HEK293T (cell line): ENCODE results near the gene LRP2BP.

Source experiments
- CTCF ChIA-PET: fragments of 350-600 bp; formaldehyde crosslinking; extraction: SDS; loops from one replicate; lab custom pipeline; 2021; ENCODE audit warnings: antibody characterized with exemption, inconsistent platforms; lab: Yijun Ruan, JAX
- POLR2A ChIA-PET: fragments of 350-600 bp; formaldehyde crosslinking; extraction: SDS; loops from one replicate; lab custom pipeline; 2020; ENCODE audit warnings: antibody characterized with exemption, inconsistent platforms; lab: Yijun Ruan, JAX
- DNase-seq: peaks from one replicate; pipeline ENCODE4 v3.0.0; 2012; ENCODE audit warnings: mixed read lengths; ENCODE audit errors: extremely low spot score
- ARNT ChIP-seq: fragments of 450-650 bp; IDR thresholded peaks from 2 replicates; pipeline ENCODE4 v1.6.1; 2017; ENCODE audit warnings: mild to moderate bottlenecking
- BHLHE40 ChIP-seq: fragments of 450-650 bp; IDR thresholded peaks from 2 replicates; pipeline ENCODE4 v1.6.1; 2016; ENCODE audit warnings: mild to moderate bottlenecking, moderate library complexity, borderline replicate concordance
- CTBP1 ChIP-seq: fragments of 450-650 bp; IDR thresholded peaks from 2 replicates; pipeline ENCODE4 v1.6.1; 2016; ENCODE audit warnings: borderline replicate concordance
- ELF4 ChIP-seq: fragments of 450-650 bp; IDR thresholded peaks from 2 replicates; pipeline ENCODE4 v1.6.1; 2017; ENCODE audit warnings: antibody characterized with exemption
- FOXA1 ChIP-seq: fragments of 450-650 bp; IDR thresholded peaks from 2 replicates; pipeline ENCODE4 v1.6.1; 2016; ENCODE audit warnings: mild to moderate bottlenecking
- FOXK2 ChIP-seq: fragments of 450-650 bp; IDR thresholded peaks from 2 replicates; pipeline ENCODE4 v1.6.1; 2016; ENCODE audit warnings: mild to moderate bottlenecking
- FOXM1 ChIP-seq: fragments of 450-650 bp; IDR thresholded peaks from 2 replicates; pipeline ENCODE4 v1.6.1; 2017; ENCODE audit warnings: mild to moderate bottlenecking, borderline replicate concordance
- HDGF ChIP-seq: fragments of 450-650 bp; IDR thresholded peaks from 2 replicates; pipeline ENCODE4 v1.6.1; 2017; ENCODE audit warnings: antibody characterized with exemption, borderline replicate concordance
- L3MBTL2 ChIP-seq: fragments of 450-650 bp; conservative IDR thresholded peaks from 2 replicates; pipeline ENCODE4 v1.6.1; 2016; ENCODE audit warnings: mild to moderate bottlenecking
- LEF1 ChIP-seq: fragments of 450-650 bp; IDR thresholded peaks from 2 replicates; pipeline ENCODE4 v1.6.1; 2017; ENCODE audit warnings: mild to moderate bottlenecking, borderline replicate concordance
- NFRKB ChIP-seq: fragments of 450-650 bp; IDR thresholded peaks from 2 replicates; pipeline ENCODE4 v1.6.1; 2016; ENCODE audit warnings: mild to moderate bottlenecking, moderate library complexity
- SP1 ChIP-seq: fragments of 450-650 bp; IDR thresholded peaks from 2 replicates; pipeline ENCODE4 v1.6.1; 2017
- SUZ12 ChIP-seq: fragments of 450-650 bp; IDR thresholded peaks from 2 replicates; pipeline ENCODE4 v1.6.1; 2016; ENCODE audit warnings: mild to moderate bottlenecking
- TARDBP ChIP-seq: fragments of 450-650 bp; IDR thresholded peaks from 2 replicates; pipeline ENCODE4 v1.6.1; 2016
- ZNF384 ChIP-seq: fragments of 450-650 bp; IDR thresholded peaks from 2 replicates; pipeline ENCODE4 v1.6.1; 2016
- TF ChIP-seq, protein P1 (sequence below): fragments of 450-650 bp; IDR thresholded peaks from 2 replicates; pipeline ENCODE4 v1.6.1; 2016

Gene LRP2BP

DNA sequence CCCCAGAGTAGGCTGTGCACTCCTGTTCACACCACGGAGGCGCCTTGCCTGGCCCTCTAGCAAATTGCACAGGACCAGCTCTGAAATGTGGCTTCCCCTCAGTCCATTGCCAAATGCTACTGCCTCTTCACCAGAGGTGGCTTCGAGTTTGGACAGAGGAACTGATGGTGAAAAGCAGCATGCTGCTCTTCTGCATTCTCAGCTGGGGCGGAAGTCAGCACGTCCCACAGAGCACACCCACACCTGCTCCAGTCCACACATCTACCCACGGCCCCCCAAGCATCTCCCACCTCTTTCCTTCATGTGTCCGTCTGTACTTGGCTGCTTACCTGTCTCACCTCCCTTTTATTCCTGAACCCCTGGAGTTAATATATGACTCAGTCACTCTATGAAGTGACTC lies 43.5 kb downstream of the LRP2BP start:
- ChIA-PET POLR2A (interaction anchor here (0.7 kb wide), 1 partner anchor 17 kb away, joined by 3 read pairs; no protein-coding TSS in a partner anchor), CTCF (no interaction called here)
- no peak for DNase-seq
- TF ChIP-seq ZNF384, result no peak
- no peak for TF ChIP-seq L3MBTL2
- no peak for TF ChIP-seq SUZ12
- TF ChIP-seq SP1, result no peak
- TF ChIP-seq HDGF, result no peak
- TF ChIP-seq FOXK2, result no peak
- no peak for TF ChIP-seq ARNT
- TF ChIP-seq FOXM1, result no peak
- TF ChIP-seq BHLHE40, result no peak
- TF ChIP-seq, protein P1, sequence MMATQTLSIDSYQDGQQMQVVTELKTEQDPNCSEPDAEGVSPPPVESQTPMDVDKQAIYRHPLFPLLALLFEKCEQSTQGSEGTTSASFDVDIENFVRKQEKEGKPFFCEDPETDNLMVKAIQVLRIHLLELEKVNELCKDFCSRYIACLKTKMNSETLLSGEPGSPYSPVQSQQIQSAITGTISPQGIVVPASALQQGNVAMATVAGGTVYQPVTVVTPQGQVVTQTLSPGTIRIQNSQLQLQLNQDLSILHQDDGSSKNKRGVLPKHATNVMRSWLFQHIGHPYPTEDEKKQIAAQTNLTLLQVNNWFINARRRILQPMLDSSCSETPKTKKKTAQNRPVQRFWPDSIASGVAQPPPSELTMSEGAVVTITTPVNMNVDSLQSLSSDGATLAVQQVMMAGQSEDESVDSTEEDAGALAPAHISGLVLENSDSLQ, result no peak
- TF ChIP-seq NFRKB, result no peak

DNA sequence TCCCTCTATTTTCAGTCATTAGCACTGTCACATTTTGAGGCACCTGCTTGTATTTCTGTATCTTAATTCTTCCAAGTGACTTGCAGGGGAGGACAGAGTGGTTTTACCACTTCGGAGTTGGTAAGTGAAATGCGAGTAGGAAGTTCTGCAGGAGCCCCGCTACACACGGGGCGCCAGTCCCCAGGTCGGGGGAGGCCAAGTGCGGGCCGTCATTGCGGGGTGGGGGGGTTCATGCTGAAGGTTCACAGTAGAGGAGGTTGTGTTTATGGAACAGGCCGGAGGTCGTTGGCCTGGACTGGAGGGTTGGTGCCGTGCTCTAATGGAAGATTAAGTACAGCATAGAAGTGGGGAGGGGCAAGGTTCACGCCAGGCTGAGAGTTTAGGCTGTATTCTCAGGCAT lies 44.0 kb downstream of the LRP2BP start:
- no peak for DNase-seq
- POLR2A ChIA-PET, result no interaction called here
- TF ChIP-seq FOXK2 (no peak), NFRKB (no peak), BHLHE40 (no peak), FOXA1 (no peak), HDGF (no peak), ELF4 (no peak), SP1 (no peak), ARNT (no peak), FOXM1 (no peak), SUZ12 (no peak), ZNF384 (no peak), L3MBTL2 (no peak), CTBP1 (no peak), TARDBP (no peak)
- TF ChIP-seq, protein P1, result no peak
- CTCF ChIA-PET, result no interaction called here

DNA sequence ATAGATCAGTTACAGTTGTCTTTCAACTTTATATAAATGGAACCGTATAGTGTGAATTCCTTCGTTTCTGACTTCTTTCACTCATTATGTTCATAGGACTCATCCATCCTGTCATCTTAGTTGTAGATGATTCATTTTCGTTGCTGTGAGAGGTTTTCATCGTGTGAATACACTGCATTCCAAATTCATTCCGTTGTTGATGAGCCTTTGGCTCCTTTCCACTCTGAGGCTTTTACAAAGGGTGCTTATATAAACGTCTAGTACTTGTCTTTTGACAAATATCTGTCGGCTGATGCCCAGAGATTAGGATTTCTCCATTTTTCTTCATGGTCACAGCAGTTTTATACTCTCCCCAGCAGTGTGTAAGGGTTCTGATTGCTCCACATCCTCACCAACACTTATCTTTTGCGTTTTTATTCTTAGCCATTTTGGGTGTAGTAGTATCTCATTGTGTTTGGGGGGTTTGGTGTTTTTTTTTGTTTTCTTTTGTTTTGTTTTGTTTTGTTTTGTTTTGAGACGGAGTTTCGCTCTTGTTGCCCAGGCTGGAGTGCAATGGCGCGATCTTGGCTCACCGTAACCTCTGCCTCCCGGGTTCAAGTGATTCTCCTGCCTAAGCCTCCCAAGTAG lies 48.6 kb downstream of the LRP2BP start:
- no peak for DNase-seq
- TF ChIP-seq LEF1 (no peak), SUZ12 (no peak), BHLHE40 (no peak), FOXA1 (no peak), FOXM1 (no peak), ELF4 (no peak), FOXK2 (no peak), ARNT (no peak), CTBP1 (no peak), ZNF384 (no peak), TARDBP (no peak), NFRKB (no peak), L3MBTL2 (no peak), HDGF (no peak), SP1 (no peak)
- TF ChIP-seq, protein P1, result no peak
- CTCF ChIA-PET, result no interaction called here
- POLR2A ChIA-PET, result no interaction called here

DNA sequence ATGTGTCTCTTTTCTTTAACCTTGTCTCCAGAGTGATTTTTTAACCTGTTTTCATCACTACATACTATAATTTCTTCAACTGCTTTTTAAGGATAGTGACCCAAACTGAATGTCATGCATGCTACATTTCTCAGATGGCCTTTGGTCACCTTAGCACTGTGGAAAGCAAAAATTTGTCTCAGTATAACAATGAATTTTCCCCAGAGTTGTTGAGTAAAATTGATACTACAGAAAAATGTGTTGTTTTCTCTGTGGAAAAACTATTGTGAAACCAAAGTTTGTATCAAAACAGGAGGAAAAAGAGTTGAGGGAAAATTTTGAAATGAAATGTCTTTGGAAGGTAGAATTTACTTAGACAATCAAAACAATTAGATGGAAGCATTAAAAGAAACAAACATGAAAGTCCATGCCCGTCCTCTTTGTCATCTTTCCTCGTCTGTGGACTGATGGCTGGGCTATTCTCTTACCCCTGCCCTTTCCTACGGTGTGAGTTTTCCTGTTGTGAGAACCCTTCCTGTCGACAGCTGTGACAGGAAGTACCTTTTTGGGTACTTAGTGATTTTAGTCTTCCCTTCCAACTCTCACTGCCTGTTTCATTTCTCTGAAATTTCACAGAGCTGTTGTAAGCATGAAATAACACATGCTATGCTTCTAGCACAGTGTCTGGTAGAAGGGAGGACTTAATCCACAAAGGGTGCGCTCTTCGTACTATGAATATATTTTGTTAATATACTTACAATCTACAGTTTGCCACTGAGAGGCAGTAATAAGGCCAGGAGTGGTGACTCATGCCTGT lies 50.8 kb downstream of the LRP2BP start:
- no peak for DNase-seq
- ChIA-PET POLR2A (no interaction called here), CTCF (no interaction called here)
- TF ChIP-seq L3MBTL2 (no peak), ZNF384 (no peak), SP1 (no peak), TARDBP (no peak), CTBP1 (no peak), LEF1 (no peak), FOXK2 (no peak), FOXM1 (no peak), SUZ12 (no peak), BHLHE40 (no peak), ARNT (no peak)

DNA sequence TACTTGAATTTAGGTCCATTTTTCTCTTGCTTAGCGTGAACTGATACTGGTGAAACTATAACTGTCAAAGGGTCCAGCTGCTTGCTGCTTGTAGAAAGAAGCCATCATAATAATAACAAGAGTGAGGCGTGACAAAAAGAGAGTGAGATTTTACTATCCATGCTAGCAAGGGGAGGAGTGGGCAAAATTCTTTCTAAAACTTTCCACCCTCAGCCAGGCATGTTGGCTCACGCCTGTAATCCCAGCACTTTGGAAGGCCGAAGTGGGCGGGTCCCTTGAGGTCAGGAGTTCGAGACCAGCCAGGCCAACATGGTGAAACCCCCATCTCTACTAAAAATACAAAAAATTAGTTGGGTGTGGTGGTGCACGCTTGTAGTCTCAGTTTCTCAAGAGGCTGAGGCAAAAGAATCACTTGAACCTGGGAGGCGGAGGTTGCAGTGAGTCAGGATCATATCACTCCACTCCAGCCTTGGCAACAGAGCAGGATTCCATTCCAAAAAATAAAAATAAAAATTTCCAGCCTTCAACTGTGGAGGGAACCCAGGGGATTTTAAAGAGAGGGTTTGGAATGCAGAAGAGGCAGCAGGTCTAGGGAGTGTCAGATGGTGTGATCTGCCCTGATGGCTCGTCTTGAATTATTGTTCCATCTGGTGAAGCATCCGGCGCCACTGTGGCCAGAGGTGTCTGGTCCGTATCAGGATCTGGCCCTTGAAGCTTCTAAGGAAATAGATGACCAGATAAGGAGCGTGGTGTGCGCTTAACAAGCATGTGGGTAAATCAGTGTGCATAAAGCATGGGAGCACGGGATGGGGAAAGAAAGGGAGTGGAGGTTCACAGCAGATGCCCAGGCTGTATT lies 51.8 kb downstream of the LRP2BP start:
- TF ChIP-seq SP1 (no peak), CTBP1 (no peak), BHLHE40 (no peak), NFRKB (no peak), ARNT (no peak), ELF4 (no peak), HDGF (no peak), ZNF384 (no peak), FOXA1 (no peak)
- no peak for DNase-seq
- ChIA-PET CTCF (no interaction called here), POLR2A (no interaction called here)
